Fibroblast of villous mesenchyme (primary cell): ENCODE results near the gene SLC12A7. TPM values are rescaled to one million over a fixed set of nuclear protein-coding genes. Genes with fewer than 3 reads are reported as not detected.

Experiments
- DNase-seq: peaks from one replicate; pipeline ENCODE4 v3.0.0-alpha.2; 2010; ENCODE audit warnings: low read depth
- H3K4me3 ChIP-seq: 2 replicates; pipeline ENCODE4 v1.5.1; 2011; ENCODE audit warnings: low read depth, mild to moderate bottlenecking, low read length
- total RNA-seq: library from RNA; depleted of rRNA; stranded (reverse); fragments of >200 nt; gene quantifications from 2 replicates; pipeline ENCODE4 v1.2.3, GENCODE V29; 2012
- TF ChIP-seq, protein P1 (sequence below): IDR thresholded peaks from 2 replicates; pipeline ENCODE4 v1.5.1; 2012; ENCODE audit warnings: low read depth, mild to moderate bottlenecking, low read length; ENCODE audit not compliant: insufficient read depth

Gene SLC12A7
- total RNA-seq, 1 donor, result 9.5 TPM

DNA sequence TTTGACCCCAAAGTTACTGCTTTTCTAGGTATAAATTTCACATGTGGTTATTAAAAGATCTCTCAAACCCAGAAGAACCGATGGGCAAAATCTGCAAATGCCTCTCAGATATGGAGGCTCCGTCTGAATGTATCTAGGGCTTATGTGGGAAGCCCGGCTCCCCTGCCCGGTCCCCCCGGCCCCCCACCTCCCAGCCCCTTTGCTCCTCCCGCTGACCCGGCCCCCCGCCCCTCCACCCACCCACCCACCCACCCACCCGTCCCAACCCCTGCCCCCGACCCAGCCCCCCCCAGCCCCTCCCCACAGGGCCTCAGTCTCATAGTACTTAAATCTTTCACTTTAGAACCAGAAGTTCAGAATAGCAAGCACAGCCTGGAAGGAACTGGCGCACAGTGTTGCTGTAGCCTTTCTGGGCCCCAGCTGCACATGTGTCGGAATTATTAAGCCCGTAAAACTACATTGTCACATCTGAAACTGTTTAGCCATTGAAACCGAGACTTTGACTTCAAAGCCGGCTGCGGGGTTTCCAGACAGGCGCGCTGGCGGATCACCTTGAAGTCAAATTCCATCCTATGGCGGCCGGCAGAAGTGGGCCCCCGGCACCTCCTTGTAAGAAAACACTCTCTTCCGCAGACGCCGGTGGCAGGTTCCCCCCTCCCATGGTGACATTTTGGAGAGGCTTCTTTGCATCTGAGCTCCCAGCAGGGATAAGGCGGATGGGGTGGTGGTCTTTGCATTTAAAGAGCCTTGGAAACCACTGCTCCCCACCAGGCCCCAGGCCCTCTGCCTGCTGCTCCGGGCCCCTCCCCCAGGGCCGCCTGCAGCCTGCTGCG, 90.5 kb downstream of the SLC12A7 start:
- DNase-seq, result peak; percentile 12
- TF ChIP-seq, protein P1, sequence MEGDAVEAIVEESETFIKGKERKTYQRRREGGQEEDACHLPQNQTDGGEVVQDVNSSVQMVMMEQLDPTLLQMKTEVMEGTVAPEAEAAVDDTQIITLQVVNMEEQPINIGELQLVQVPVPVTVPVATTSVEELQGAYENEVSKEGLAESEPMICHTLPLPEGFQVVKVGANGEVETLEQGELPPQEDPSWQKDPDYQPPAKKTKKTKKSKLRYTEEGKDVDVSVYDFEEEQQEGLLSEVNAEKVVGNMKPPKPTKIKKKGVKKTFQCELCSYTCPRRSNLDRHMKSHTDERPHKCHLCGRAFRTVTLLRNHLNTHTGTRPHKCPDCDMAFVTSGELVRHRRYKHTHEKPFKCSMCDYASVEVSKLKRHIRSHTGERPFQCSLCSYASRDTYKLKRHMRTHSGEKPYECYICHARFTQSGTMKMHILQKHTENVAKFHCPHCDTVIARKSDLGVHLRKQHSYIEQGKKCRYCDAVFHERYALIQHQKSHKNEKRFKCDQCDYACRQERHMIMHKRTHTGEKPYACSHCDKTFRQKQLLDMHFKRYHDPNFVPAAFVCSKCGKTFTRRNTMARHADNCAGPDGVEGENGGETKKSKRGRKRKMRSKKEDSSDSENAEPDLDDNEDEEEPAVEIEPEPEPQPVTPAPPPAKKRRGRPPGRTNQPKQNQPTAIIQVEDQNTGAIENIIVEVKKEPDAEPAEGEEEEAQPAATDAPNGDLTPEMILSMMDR, result no peak
- no peak overlapping the region for H3K4me3 ChIP-seq

DNA sequence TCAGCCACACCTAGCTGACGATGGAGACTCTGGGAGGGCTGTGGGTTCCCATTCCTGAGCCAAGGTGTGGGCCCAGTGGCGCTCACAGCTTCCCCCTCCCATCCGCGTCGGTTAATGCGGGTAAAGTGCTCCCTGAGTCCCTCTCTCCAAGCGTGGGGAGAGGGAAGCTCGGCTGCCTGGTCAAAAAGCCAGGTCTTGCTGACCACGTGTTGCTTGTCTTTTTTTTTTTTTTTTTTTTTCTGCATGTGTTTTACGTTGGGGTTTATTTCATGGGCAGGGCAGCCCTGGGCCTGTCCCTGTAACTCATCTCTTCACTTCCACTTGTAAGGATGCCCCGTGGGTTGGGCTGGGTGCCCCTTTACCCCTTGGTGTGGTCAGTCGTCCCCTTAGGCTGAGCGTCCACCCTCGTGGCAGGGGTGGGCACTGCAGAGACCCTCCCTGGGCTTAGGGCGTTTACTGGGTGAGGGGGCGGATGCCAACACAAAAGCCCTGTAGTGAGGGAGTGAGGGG, 91.4 kb downstream of the SLC12A7 start:
- DNase-seq, result no peak
- no peak overlapping the region for H3K4me3 ChIP-seq
- TF ChIP-seq, protein P1, result no peak

- TF ChIP-seq, protein P1, result no peak
- DNase-seq, result no peak
- no peak overlapping the region for H3K4me3 ChIP-seq
Measured at GRCh38 chr5:1019001-1019905, 92.6 kb downstream of the SLC12A7 start.

GRCh38 chr5:1018596-1018995, 93.3 kb downstream of the SLC12A7 start:
- DNase-seq, result no peak
- H3K4me3 ChIP-seq, result no peak overlapping the region
- TF ChIP-seq, protein P1, result no peak

- DNase-seq, result no peak
- H3K4me3 ChIP-seq, result no peak overlapping the region
- TF ChIP-seq, protein P1, result no peak
Measured at GRCh38 chr5:1017691-1018455, 94.0 kb downstream of the SLC12A7 start.

- DNase-seq, result no peak
- TF ChIP-seq, protein P1, result no peak
- H3K4me3 ChIP-seq, result no peak overlapping the region
Measured at GRCh38 chr5:1017056-1017455, 94.8 kb downstream of the SLC12A7 start.
